Neuronal stem cell (in vitro differentiated cells): ENCODE measurements around the gene FAM72C.
"Not testable (repeated sequence)": the region's sequence is repeated elsewhere in the genome, so short reads cannot be mapped to it uniquely, and the experiment has no call there.

Source experiments
- DNase-seq: peaks from one replicate; pipeline ENCODE4 v3.0.0-alpha.2; 2013; ENCODE audit warnings: low spot score
- H2AFZ ChIP-seq: one replicate; pipeline ENCODE4 v1.6.1; 2013; ENCODE audit warnings: mild to moderate bottlenecking, low read length, inconsistent platforms
- H2AK5ac ChIP-seq: 2 replicates; pipeline ENCODE4 v1.6.1; 2013; ENCODE audit warnings: low read depth, mild to moderate bottlenecking, inconsistent platforms, low read length, moderate library complexity, mixed read lengths
- H2BK120ac ChIP-seq: 2 replicates; pipeline ENCODE4 v1.6.1; 2013; ENCODE audit warnings: low read depth, mild to moderate bottlenecking, inconsistent platforms, low read length, moderate library complexity, mixed read lengths
- H2BK12ac ChIP-seq: one replicate; pipeline ENCODE4 v1.6.1; 2013; ENCODE audit warnings: low read length, inconsistent platforms
- H2BK15ac ChIP-seq: 2 replicates; pipeline ENCODE4 v1.6.1; 2013; ENCODE audit warnings: mild to moderate bottlenecking, low read length, inconsistent platforms, mixed read lengths
- H2BK5ac ChIP-seq: one replicate; pipeline ENCODE4 v1.6.1; 2013; ENCODE audit warnings: inconsistent platforms, mild to moderate bottlenecking, low read length, moderate library complexity
- H3K14ac ChIP-seq: one replicate; pipeline ENCODE4 v1.6.1; 2013; ENCODE audit warnings: low read length, inconsistent platforms
- H3K18ac ChIP-seq: 2 replicates; pipeline ENCODE4 v1.6.1; 2013; ENCODE audit warnings: low read length, inconsistent platforms
- H3K23ac ChIP-seq: 2 replicates; pipeline ENCODE4 v1.6.1; 2013; ENCODE audit warnings: low read depth, mild to moderate bottlenecking, mixed read lengths, low read length, inconsistent platforms; ENCODE audit not compliant: poor library complexity
- H3K27ac ChIP-seq: replicated peaks from 3 replicates; pipeline ENCODE4 v1.5.1; 2013; ENCODE audit warnings: low read length, inconsistent platforms
- H3K27me3 ChIP-seq, 3 experiments: 2 replicates each; pipeline ENCODE4 v1.6.1; 2013; ENCODE audit warnings: low read length in 3 of 3, mild to moderate bottlenecking in 2 of 3, inconsistent platforms in 1 of 3, low read depth in 1 of 3, mixed read lengths in 1 of 3, moderate library complexity in 1 of 3; ENCODE audit not compliant: control insufficient read depth in 3 of 3, insufficient read depth in 3 of 3
- H3K36me3 ChIP-seq, 2 donors: replicated peaks in 1 of 2; 2 replicates each; pipeline ENCODE4 v1.6.1; 2013; ENCODE audit warnings: low read length in 2 of 2; ENCODE audit not compliant: control insufficient read depth in 2 of 2, insufficient read depth in 2 of 2
- H3K4ac ChIP-seq: 2 replicates; pipeline ENCODE4 v1.6.1; 2013; ENCODE audit warnings: inconsistent platforms, mild to moderate bottlenecking, low read length, moderate library complexity
- H3K4me1 ChIP-seq, 2 donors: 1 replicate in 1 of 2; 2 replicates in 1 of 2; pipeline ENCODE4 v1.6.1; 2013; ENCODE audit warnings: low read length in 2 of 2, low read depth in 1 of 2; ENCODE audit not compliant: control insufficient read depth in 2 of 2, insufficient read depth in 1 of 2
- H3K4me2 ChIP-seq: one replicate; pipeline ENCODE4 v1.6.1; 2013; ENCODE audit warnings: mild to moderate bottlenecking, low read length, inconsistent platforms; ENCODE audit not compliant: insufficient read depth, poor library complexity, severe bottlenecking
- H3K4me3 ChIP-seq, 2 donors: 2 replicates each; pipeline ENCODE4 v1.5.1; 2013; ENCODE audit warnings: low read length in 2 of 2, mild to moderate bottlenecking in 2 of 2, inconsistent platforms in 1 of 2, moderate library complexity in 1 of 2
- H3K79me1 ChIP-seq: one replicate; pipeline ENCODE4 v1.6.1; 2013; ENCODE audit warnings: low read depth, mild to moderate bottlenecking, inconsistent platforms, low read length, moderate library complexity
- H3K9ac ChIP-seq: one replicate; pipeline ENCODE4 v1.6.1; 2013; ENCODE audit warnings: mild to moderate bottlenecking, low read depth, low read length, inconsistent platforms; ENCODE audit not compliant: poor library complexity
- H3K9me3 ChIP-seq, 2 donors: replicated peaks in 1 of 2; 2 replicates each; pipeline versions ENCODE3 to v1.6.1; 2013; ENCODE audit warnings: low read length in 2 of 2, mild to moderate bottlenecking in 2 of 2, inconsistent platforms in 1 of 2, low read depth in 1 of 2, mixed read lengths in 1 of 2, moderate library complexity in 1 of 2; ENCODE audit not compliant: control insufficient read depth in 2 of 2, insufficient read depth in 1 of 2
- H4K8ac ChIP-seq: one replicate; pipeline ENCODE4 v1.6.1; 2013; ENCODE audit warnings: low read depth, mild to moderate bottlenecking, inconsistent platforms, low read length, moderate library complexity
- H4K91ac ChIP-seq: one replicate; pipeline ENCODE4 v1.6.1; 2013; ENCODE audit warnings: low read length, low read depth, mild to moderate bottlenecking, inconsistent platforms; ENCODE audit not compliant: poor library complexity
- WGBS, 2 donors: extraction: QIAGEN DNeasy Blood & Tissue Kit; methylation state at CpG; one replicate each; pipeline ENCODE4 v1.1.7; 2013; ENCODE audit warnings: missing lambda C conversion rate in 2 of 2, mixed read lengths in 1 of 2; ENCODE audit not compliant: insufficient read length in 2 of 2, insufficient replicate concordance in 1 of 2; ENCODE audit errors: extremely low coverage in 2 of 2; 5-methylcytosine and 5-hydroxymethylcytosine counted together

Gene FAM72C

DNA sequence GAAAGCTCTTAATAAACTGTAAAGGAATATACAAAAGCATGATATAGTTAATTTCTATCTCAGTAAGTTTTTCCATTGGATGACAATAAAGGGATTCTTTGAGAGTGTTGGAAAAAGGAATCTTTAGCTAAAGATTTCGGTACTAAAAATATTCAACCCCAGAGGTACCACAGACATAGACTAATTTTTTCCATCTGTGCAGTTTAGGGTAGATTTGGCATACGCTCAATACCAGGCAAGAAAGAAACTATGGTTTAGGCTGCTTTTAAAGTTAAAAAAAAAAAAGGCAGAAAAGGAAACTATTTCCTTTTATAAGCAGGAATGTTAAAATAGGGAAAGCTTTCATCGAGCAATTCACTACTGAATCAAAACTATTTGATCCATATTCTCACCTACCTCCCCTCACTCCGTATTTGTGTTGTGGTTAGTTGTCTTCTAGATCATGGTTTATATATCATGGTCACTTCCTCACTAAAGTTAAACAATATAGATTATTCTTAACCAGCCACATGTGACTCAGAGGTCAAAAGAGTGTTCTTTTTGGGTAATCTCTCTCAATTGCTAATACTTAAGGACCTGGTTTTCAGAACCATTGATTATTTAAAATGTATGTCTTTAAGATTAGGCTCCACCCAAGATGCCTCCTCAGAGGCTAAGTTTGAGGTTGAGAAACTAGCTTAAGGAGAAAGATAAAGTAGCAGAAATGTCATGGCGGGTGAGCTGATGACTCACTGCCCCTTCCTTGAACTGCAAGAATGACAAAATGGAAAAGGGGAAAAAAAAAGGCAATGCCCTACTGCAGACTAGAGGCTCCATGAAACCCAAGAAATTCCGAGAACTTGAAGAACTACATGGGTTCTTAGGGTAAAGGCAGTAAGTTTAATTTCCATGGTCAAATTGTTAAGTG, 20.0 kb downstream of the FAM72C start:
- not testable (repeated sequence) for DNase-seq, H4K91ac ChIP-seq, H3K14ac ChIP-seq, H3K27me3 ChIP-seq, H3K9ac ChIP-seq, H2AK5ac ChIP-seq, H3K18ac ChIP-seq, H3K79me1 ChIP-seq, H2BK12ac ChIP-seq, H3K23ac ChIP-seq, H3K27ac ChIP-seq, H3K4me2 ChIP-seq, H3K36me3 ChIP-seq, H2BK5ac ChIP-seq, H3K9me3 ChIP-seq, H4K8ac ChIP-seq, H2AFZ ChIP-seq, H3K4me3 ChIP-seq, H3K4ac ChIP-seq, H2BK120ac ChIP-seq, H3K4me1 ChIP-seq, H2BK15ac ChIP-seq
- no CpG with 5 or more reads among the region's 6 CpGs for WGBS, 2 donors

GRCh38 chr1:143947749-143948148, 24.0 kb downstream of the FAM72C start:
- not testable (repeated sequence) for H2BK120ac ChIP-seq, H4K91ac ChIP-seq, H3K36me3 ChIP-seq, H3K27me3 ChIP-seq, H3K4me1 ChIP-seq, H3K79me1 ChIP-seq, H3K23ac ChIP-seq, H3K14ac ChIP-seq, H2BK5ac ChIP-seq, H2BK12ac ChIP-seq, H3K4me2 ChIP-seq, H3K9ac ChIP-seq, H2BK15ac ChIP-seq, H2AFZ ChIP-seq, H3K18ac ChIP-seq, H3K9me3 ChIP-seq, H3K4me3 ChIP-seq, H3K4ac ChIP-seq, H4K8ac ChIP-seq, H3K27ac ChIP-seq, H2AK5ac ChIP-seq, DNase-seq
- no CpG with 5 or more reads among the region's 2 CpGs for WGBS, 2 donors

GRCh38 chr1:143945253-143945652, 26.5 kb downstream of the FAM72C start:
- not testable (repeated sequence) for H2BK5ac ChIP-seq, H3K18ac ChIP-seq, H2BK120ac ChIP-seq, H3K4ac ChIP-seq, H3K23ac ChIP-seq, H2AK5ac ChIP-seq, H3K27me3 ChIP-seq, H3K4me2 ChIP-seq, H2AFZ ChIP-seq, H3K36me3 ChIP-seq, H3K9ac ChIP-seq, H2BK12ac ChIP-seq, H3K14ac ChIP-seq, H3K4me1 ChIP-seq, DNase-seq, H4K8ac ChIP-seq, H3K4me3 ChIP-seq, H3K27ac ChIP-seq, H2BK15ac ChIP-seq, H3K79me1 ChIP-seq, H3K9me3 ChIP-seq, H4K91ac ChIP-seq
- no CpG with 5 or more reads among the region's 3 CpGs for WGBS, 2 donors

GRCh38 chr1:143944576-143945240, 27.1 kb downstream of the FAM72C start:
- not testable (repeated sequence) for DNase-seq, H2AFZ ChIP-seq, H3K36me3 ChIP-seq, H3K4me2 ChIP-seq, H2BK15ac ChIP-seq, H4K91ac ChIP-seq, H3K27ac ChIP-seq, H3K9ac ChIP-seq, H3K27me3 ChIP-seq, H3K9me3 ChIP-seq, H3K14ac ChIP-seq, H3K4ac ChIP-seq, H3K18ac ChIP-seq, H3K4me3 ChIP-seq, H3K4me1 ChIP-seq, H4K8ac ChIP-seq, H2BK5ac ChIP-seq, H2BK120ac ChIP-seq, H3K79me1 ChIP-seq, H2BK12ac ChIP-seq, H2AK5ac ChIP-seq, H3K23ac ChIP-seq
- no CpG with 5 or more reads among the region's 5 CpGs for WGBS, 2 donors
